NCI-H345 treated with DMSO at 0.1 percent for 48 hours (cell line): ENCODE data around the gene ITPK1.

ENCODE experiments used
- DNase-seq: peaks from one replicate; lab custom pipeline; 2025; ENCODE audit not compliant: unreplicated experiment; lab: John Stamatoyannopoulos, UW

ITPK1 gene

DNA sequence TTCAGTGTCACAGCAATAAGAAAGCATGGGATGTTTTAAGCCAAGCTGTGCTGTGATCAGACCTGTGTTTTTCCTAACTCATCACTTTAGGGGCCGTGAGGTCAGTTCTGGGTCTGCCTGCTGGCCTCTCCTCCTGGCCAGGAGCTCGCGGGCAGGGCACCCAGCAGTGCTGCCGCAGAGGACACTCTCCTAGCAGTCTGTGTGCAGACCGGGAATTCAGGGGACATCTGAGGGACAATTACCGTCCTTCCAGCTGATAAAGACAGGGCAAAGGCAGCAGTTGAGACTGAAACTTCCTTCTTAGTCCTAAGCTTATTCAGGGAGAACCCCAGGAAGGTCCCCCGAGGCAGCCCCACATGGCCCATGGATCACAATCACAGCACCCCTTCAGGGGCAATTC, 103.2 kb downstream of the ITPK1 start:
- no peak for DNase-seq

DNA sequence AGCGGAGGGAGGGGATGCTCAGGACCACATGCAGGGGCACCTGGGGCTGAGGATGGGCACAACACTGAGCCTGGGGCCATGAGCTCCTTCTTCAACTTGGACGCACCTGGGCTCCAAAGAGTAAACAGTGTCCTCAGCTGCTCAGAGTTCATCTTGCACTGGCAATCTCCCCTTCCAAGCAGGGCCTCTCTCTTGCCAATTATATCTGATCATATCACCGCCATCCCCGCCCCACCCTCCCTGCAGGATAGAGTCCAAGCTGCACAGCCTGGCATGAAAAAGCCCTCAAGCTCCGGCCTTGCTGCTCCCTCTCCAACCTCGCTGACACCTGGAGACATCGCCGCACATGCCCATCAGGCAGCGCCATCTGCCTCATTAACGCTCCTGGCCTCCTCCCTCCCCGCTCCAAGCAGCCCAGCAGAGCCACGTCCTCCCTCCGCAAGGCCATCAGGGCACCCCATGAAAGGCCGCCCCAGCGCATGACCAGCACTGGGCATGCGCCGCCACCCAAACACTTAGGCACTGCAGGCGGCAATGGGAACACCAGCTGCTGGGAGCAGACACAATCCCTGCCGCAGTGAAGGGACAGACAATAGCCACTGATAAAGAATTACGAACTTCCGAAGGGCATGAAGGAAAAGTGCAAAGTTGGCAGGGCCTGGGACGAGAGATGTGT, 103.9 kb downstream of the ITPK1 start:
- peak; percentile 64 for DNase-seq

DNA sequence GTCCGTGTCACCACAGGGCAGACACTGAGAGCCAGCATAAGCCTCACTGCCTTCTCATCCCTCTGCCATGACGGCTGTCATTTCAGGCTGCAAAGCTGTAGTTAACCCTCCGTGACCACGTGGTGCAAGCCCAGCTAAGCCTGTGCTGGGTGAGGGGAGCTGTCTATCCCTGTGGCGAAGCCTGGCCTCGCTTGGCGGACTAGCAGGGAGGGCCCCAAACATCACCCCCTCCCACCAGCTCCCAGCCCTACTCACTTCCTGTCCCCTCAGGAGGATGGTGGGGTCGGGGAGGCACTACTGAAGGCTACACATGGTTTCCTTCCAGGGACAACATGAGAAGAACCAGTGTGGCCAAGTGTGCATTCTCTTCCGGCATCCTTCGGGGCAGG, 104.6 kb downstream of the ITPK1 start:
- DNase-seq, result no peak

DNA sequence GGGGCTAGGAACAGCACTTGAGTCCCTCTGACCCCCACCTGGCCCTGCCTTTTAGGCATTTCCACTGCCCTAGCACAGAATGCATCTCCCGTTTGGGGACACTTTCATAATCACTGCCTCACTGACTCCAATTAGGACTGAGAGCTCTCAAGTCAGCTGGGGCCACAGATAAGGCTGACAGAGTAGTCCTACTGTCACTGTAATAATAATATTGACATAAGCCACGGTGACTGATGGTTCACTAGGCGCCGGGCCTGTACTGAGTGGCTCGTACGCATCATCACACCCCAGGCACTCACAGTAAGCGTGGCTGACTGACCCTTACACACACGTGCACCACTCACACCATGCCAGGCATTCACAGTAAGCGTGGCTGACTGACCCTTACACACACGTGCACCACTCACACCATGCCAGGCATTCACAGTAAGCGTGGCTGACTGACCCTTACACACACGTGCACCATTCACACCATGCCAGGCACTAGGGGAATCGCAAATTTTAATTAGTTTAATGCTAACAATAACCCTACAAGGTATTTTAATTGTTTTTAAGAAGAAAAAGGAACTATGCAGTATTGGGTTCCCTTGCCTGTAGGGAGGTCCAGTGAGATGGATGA, 105.1 kb downstream of the ITPK1 start:
- DNase-seq, result peak; percentile 70

DNA sequence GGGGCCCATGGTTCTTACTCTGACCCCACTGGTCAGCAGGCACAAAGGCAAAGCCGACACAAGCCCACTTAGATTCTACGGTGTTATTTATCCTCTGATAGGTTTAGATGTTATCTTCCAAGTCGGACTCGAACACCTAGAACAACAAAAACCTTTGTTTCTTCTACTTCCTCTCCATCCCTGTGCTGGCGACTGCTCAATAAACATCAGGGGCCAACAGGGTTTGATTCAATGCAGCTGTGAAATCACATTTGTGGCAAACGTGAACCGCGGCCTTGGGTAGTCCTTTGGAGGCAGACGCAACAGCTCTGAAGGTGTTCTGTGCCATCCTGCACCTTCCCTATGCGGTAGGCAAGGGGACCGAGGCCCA, 105.6 kb downstream of the ITPK1 start:
- no peak for DNase-seq

DNA sequence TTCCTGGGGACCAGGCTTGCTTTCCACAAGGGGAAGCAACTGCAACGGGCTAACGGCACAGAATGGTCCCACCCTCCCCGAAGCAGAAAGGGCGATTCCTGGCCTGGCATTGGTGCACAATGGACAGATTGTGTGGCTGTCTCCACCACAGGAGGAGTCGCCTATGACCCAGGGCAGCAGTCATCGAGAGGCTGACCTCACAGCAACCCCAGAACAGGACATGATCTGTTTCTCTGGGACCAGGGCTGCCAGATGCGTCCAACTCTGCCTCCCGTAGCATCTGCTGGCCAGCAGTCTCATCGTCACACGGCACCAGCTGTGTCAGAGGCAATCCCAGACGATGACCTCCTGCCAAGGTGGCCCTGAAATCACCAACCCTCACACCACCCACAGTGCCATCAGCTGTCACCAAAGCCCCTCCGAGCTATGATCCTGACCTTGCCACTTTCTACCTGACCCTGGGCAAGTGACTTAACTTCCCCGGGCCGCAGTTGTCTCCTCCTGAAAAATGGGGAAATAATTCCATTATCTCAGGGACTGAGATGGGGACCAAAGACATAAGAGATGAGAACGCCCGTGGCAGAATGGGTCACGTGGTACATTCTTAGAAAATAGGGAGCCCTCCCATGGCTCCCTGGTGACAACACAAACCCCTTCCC, 106.1 kb downstream of the ITPK1 start:
- DNase-seq, result no peak

DNA sequence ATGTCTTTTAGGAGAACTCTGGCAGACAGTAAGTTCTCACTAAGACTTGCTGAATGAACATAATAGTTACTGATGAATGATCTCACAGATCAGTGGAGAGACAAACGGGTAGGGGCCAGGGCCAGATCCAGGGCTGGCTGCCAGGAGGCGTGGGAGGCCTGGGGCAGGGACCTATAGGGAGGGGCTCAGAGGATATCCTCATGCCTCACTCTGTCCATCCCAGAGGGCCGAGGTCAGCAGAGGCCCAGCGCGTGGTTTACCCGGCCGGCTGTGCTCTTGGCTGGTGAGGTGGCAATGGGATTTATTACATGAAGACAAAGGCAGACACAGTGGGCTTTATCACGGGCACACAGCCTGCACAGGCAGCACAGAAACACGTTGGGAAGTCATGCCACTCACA, 107.3 kb downstream of the ITPK1 start:
- no peak for DNase-seq

DNA sequence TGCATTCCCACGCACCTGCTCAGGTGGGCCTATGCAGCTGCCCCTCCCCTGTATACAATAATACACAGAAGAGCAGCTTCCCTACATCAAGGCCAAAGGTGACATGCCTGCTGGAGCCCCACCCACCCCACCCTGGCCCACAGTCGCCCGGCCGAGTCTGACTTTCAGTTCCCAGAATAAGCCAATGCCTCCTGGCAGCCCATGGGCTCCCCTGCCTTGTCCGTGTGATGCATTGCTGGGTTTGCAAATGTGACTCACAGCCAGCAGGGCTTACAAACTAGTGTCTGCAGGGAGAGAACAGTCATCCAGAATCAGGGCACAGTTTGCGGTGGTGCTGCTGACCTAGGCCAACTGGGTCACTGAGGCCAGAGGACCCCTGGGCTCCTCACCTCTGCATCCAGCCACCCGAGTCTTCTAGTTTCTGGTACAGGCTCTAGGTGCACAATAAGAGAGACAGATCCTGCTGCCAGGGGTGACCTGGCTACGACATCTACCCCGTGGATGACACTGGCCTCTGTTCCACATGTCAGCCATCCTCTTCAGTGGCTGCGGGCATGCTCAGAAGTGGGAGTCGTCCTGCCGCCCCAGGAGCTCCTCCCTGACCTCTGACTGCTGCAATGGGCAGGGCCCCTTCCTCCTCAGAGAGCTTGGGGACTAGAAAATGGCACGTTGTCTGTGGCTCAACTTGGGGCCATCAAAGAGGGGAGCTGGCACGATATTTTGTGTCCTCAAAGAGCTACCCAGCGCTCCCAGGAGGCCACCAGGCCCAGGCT, 108.3 kb downstream of the ITPK1 start:
- DNase-seq, result no peak

DNA sequence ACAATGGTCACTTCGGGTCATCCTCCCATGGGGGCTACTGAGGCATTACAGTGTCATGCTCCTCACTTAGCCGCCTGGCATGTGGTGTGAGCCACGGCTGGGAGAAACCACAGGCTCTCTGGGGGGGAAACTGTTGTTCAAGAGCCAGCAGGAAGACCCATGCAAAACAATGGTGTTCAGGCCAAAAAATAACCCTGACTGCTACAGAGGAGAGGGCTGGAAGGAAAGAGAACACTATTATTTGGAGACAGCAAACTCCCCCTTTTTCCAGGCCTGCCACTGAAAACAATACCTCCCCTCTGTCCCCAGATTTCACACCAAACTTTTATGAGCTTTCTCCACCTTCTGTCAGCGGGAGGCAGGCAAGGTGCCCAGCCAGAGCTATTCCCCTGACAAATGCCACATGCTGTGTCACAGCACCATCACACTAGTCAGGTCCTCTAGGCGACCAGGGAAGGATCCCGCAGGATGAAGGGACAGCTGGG, 109.1 kb downstream of the ITPK1 start:
- DNase-seq, result peak; percentile 46

DNA sequence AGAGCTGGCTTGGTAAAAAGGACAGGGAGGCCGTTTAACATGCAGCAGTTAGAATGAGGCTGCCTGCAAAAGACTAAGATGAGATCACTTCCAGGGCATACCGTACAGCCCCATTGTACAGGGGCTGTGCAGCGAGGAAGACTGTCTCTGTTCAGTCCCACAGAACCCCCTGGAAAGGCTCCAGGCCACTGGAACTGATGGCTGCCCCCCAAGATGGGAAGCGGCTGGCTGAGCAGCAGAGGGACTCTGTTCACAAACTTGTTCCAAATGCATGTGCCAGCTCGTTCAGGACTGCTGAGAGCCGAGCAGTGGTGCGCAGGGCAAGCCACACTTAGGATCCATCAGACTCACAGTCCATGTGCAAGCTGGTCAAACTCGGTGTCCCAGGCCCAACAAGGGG, 109.9 kb downstream of the ITPK1 start:
- DNase-seq, result no peak

DNA sequence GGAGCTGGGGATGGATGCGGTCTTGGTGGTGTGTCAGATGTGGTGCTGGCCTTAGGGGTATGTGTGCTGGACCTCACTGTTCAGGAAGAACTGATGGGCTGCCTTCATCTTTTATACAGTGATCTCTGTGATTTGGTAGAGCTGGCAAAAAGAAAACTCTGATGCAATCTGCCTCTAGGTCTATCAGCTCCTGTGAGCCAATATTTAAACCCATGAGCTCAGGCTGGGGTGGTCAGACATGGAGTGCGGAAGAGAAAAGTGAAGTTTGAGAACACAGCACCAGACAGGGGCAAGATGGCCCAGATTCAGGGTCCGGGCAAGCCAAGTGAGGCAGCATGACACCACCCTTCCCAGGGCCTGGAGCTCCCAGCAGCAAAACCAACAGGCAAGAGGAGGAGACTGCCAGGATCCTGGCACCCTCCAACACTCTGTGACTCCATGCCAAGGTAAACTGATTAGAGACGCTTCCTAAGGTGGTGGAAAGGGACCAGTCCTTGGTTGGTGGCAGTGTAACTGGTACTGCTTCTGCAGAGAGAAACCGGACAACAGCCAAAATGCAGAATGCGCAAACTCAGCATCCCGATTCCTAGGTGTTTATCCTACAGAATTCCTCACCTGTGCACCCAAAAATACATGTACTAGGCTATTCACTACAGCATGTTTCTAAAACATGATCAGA, 110.5 kb downstream of the ITPK1 start:
- DNase-seq, result no peak

DNA sequence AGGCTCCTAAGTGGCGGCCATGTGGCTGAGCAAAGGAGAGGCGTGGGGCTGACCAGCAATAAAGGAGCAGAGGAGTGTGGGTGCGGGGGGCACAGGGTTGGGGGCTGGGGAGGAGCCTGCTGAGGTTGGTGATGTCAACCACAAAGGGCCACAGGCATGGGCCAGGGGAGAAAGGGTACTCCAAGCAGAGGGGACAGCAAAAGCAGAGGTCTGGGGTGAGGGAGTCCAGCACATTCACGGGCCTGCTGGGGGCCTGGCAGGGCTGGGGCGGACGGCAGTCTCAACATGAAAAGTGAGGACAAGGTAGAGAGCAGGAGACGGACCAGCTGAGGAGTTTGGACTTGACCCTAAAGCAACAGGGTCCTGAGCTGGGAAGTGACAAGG, 111.0 kb downstream of the ITPK1 start:
- DNase-seq, result no peak

DNA sequence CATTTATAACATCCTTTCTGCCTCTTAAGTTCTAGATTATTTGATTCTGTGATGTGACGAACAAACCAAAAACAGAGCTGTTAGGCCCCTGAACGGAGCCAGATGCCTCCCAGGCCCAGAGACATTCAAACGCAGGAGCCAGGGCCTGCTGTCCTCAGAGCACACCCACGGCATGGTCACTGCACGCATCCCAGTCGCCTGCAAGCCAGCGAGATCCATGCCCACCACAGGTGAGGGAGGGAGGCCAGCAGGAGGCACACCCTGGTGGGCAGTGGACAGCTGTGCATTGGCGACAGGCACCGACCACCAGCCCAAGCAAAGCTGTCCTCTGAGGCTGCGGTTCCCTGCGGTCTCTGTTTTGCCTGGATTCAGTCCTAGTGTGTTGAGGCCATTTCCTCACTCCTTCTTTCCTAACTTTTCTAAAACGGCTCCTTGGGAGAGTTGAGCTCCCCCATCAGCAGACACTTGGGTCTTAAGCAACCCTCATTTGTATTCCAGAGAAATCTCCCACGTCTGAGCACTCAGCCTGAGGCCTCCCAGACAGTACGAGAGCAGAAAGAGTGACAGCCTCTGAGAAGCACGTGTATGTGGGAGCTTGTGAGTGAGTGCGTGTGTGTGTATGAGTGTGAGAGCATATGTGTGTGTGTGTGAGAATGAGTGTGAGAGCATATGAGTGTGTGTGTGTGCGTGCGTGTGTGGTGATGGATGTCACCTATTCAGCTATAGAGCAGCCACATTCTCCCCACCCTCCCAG, 111.6 kb downstream of the ITPK1 start:
- DNase-seq, result no peak

DNA sequence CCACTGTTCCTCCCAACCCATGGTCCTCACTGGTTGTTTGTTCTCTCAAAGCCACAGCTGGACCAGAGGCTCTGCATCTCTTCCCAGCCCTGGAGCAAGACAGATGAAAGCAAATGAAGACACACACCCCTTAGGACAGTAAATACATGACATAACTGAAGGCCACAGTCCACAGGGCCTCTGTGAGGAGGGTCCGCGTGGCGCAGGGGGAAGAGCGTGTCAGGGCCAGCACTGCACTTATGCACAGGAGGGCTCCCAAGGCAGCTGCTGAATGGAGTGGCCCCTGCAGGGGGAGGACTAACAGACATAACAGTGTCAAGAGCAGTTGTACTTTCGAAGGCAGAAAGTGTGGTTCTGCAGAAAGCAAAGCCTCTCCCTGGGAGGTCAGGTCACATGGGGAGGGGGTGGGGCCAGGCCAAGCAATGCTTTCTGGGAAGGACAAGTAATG, 112.8 kb downstream of the ITPK1 start:
- DNase-seq, result peak; percentile 59

DNA sequence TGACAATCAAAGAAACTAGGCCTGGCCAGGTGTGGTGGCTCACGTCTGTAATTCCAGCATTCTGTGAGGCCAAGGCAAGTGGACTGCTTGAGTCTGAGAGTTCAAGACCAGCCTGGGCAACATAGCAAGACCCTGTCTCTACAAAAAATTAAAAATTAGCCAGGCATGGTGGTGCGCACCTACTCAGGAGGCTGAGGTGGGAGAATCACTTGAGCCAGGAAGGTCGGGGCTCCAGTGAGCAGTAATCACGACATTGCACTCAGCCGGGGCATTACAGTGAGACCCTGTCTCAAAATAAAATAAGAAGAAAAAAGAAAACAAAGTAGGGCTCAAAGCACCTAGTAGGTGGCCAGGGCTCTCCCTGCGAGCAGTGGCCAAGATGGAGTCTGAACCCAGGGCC, 113.7 kb downstream of the ITPK1 start:
- DNase-seq, result no peak

DNA sequence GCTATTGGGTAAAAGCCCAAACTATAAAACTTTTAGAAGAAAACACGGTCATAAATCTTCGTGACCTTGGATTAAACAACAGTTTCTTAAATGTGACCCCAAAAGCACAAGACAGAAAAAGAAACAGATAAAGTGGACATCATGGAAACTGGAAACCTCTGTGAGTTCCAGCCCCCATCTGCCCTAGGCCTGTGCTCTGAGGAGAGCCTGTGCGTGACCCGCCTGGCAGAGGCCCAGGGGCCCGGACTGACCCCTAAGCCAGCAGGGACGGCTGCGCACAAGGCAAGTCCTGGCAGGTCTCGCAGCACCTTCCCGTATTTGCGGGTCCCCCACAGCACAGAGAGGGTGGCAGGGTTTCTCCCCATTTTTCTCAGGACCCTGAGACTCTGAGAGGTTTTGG, 116.8 kb downstream of the ITPK1 start:
- DNase-seq, result no peak

DNA sequence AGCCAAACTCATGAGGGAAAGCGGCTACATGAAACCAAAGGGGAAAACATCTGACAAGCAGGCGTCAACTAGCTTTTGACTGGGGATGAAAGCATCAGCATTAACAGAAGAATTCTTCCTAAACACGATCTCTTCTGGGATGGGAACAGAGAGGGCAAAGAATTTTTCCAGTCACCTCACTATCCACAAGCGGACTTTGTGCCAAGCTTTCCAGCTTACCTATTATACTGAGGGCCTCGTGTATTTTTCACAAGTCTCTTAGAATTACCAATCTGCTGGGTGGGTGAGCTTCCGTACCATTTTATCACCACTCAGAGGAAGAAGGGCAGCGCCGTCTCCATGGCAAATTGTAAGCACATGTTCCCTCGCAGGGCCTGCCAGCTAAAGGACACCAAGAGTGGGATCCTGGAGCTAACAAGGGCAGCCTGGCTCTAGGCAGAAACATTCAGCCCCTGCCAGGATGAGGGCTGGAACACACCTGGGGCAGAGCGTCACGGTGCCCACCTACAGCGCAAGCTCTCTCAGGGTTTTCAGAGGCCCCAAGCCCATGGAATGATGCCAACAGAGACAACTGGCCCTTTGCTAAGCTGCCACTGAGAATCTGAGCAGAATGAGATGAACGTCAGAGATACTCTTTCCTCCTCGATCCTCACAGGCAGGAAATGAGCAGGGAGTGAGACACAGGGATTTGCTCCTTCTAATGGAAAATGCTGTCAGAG, 118.2 kb downstream of the ITPK1 start:
- peak; percentile 83 for DNase-seq

DNA sequence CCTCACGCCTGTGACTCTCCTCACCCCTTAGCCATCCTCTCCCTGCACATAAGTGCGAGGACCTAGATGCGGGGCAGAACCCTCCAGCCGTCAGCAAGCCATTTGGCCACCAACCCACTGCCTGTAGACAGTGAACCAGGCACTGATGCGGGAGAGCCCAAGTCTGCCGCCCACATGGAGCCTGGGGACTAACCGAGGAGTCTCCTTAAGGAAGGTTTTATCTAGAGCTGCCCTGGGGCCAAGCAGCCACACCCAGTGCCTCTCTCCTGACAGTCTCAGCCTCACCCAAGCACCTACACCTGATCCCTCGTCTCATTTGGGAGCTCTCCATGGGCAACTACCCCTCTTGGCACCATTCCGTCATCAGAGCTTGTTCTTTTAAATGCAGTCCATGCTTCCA, 120.1 kb downstream of the ITPK1 start:
- no peak for DNase-seq

DNA sequence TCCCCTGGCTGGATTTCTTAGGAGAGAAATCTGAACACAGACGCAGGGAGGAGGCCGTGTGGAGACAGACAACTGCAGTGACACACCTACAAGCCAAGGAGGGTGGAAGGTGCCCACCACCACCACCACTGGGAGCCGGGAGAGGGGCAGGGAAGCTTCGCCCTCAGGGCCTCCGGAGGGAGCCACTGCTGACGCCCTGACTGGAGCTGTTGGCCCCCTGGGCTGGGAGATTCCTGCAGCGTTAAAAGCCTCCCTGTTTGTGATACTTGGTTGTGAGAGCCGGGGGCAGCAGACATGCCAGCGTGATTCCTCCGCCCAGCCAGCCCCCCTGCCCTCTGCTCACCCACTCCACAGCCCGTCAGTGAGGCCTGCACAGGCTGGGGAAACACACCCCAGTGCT, 120.8 kb downstream of the ITPK1 start:
- no peak for DNase-seq
